ENCODE results near the gene PDE4A. TPM values are rescaled to one million over a fixed set of nuclear protein-coding genes. Genes with fewer than 3 reads are reported as not detected.

PDE4A gene
- polyA plus RNA-seq, 2 of the 4 experiments (the other 2 are of a cell fraction): 1.2 to 3.7 TPM

DNA sequence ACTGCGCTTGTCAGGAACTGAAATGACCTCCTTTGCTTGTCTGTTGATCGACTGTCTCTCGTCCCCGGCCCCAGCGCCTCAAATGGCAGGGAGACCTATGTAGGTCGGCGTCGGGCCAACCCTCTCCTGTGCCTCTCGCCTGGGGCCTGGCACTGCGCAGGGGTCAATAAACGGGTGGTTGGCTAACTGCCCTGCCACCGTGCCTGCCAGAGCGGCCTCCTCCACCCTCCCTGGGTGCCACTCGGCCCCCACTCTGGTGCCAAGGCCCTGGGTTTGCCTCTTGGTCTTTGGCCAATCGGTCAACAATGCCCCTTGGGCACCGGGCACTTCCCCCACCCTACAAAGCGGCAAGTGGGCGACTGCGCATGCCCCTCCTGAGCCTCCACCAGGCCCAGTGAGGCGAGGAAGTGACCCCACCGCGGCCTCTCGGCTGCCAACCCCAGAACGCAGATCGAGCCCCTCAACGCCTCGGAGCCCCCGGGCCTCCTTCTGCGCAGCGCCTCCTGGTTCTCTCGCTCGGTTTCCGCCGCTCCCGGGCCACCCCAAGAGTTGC is 81.7 kb downstream of the PDE4A start:
- POLR2A ChIA-PET: no interaction called here
- CTCF ChIA-PET: interaction anchor here (1.1 to 2.2 kb wide), 2 partner anchors 7 to 10 kb away, joined by 3 to 8 read pairs; no protein-coding TSS in a partner anchor
- FAIRE-seq (no peak), DNase-seq (ENCODE audit: low read depth in 1 of 2, low spot score in 1 of 2) (peak; percentile 65 to 80), ATAC-seq (peak; percentile 74 to 79)
- TF ChIP-seq RCOR1 (IDR thresholded peaks at IDR 0.05; ENCODE audit: low read depth, low read length) (no peak), EP300 (IDR thresholded peaks at IDR 0.05) (no peak), NPAS2 (CRISPR knock-in tag; IDR thresholded peaks at IDR 0.05; ENCODE audit: borderline replicate concordance) (no peak), EHF (CRISPR knock-in tag; IDR thresholded peaks at IDR 0.05) (no peak)
- TF ChIP-seq, protein P1, sequence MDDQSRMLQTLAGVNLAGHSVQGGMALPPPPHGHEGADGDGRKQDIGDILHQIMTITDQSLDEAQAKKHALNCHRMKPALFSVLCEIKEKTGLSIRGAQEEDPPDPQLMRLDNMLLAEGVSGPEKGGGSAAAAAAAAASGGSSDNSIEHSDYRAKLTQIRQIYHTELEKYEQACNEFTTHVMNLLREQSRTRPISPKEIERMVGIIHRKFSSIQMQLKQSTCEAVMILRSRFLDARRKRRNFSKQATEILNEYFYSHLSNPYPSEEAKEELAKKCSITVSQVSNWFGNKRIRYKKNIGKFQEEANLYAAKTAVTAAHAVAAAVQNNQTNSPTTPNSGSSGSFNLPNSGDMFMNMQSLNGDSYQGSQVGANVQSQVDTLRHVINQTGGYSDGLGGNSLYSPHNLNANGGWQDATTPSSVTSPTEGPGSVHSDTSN (IDR thresholded peaks at IDR 0.05): no peak
- TF ChIP-seq, protein P2, sequence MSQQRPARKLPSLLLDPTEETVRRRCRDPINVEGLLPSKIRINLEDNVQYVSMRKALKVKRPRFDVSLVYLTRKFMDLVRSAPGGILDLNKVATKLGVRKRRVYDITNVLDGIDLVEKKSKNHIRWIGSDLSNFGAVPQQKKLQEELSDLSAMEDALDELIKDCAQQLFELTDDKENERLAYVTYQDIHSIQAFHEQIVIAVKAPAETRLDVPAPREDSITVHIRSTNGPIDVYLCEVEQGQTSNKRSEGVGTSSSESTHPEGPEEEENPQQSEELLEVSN (IDR thresholded peaks at IDR 0.05; ENCODE audit: borderline replicate concordance, low read depth): peak; percentile 12; the same call in 1 of the 2 replicates
- Histone ChIP-seq H3K4me3 (peak overlapping the region; percentile 84), H3K4me1 (peaks cover 21% of the 10 kb centered on the region), H3K27ac (peak overlapping the region; percentile 100), H3K9me3 (no peaks in the 10 kb centered on the region), H3K4me2 (peak overlapping the region; percentile 98)
- under 1% methylated on average over 10 of the region's 35 CpGs for WGBS (ENCODE audit: missing lambda C conversion rate)

DNA sequence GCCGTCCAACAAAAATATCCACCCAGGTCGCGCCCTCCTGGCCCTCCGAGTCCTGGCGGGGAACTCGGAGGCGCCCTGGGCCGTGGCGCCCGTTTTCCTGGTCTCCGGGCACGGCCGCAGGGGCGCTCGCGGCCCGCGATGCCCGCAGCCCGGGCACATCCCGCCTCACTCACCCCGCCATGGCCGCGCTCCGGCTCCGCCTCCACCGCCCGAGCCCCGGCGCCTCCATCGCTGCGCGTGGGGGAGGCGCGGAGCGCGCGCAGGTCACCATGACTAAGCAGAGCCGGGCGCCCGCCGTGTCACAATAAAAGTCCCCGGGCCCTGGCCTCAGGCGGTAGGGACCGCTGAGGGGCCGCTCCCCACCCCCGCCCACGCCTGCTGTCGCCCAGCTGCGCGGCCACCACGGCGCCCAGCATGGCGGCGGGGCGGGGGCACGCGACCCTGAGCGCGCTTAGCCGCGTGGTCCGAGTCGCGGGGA is 82.2 kb downstream of the PDE4A start:
- Histone ChIP-seq H3K9me3 (no peaks in the 10 kb centered on the region), H3K4me3 (peak overlapping the region; percentile 84), H3K4me2 (peak overlapping the region; percentile 98), H3K27ac (peak overlapping the region; percentile 100), H3K4me1 (peaks cover 21% of the 10 kb centered on the region)
- FAIRE-seq: no peak
- CTCF ChIA-PET: no interaction called here
- peak; percentile 92 for ATAC-seq
- peak; percentile 71 to 87 for DNase-seq (ENCODE audit: low read depth in 1 of 2, low spot score in 1 of 2)
- no CpG with 5 or more reads among the region's 65 CpGs for WGBS (ENCODE audit: missing lambda C conversion rate)
- POLR2A ChIA-PET: interaction anchor here (0.6 kb wide), 1 partner anchor 36 kb away, joined by 3 read pairs; no protein-coding TSS in a partner anchor
- no peak for TF ChIP-seq EHF (CRISPR knock-in tag; IDR thresholded peaks at IDR 0.05)
- no peak for TF ChIP-seq MYC (IDR thresholded peaks at IDR 0.05; ENCODE audit: borderline replicate concordance, low read length)
- TF ChIP-seq, protein P3, sequence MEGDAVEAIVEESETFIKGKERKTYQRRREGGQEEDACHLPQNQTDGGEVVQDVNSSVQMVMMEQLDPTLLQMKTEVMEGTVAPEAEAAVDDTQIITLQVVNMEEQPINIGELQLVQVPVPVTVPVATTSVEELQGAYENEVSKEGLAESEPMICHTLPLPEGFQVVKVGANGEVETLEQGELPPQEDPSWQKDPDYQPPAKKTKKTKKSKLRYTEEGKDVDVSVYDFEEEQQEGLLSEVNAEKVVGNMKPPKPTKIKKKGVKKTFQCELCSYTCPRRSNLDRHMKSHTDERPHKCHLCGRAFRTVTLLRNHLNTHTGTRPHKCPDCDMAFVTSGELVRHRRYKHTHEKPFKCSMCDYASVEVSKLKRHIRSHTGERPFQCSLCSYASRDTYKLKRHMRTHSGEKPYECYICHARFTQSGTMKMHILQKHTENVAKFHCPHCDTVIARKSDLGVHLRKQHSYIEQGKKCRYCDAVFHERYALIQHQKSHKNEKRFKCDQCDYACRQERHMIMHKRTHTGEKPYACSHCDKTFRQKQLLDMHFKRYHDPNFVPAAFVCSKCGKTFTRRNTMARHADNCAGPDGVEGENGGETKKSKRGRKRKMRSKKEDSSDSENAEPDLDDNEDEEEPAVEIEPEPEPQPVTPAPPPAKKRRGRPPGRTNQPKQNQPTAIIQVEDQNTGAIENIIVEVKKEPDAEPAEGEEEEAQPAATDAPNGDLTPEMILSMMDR (IDR thresholded peaks at IDR 0.05): no peak
- no peak for TF ChIP-seq RNF2 (IDR thresholded peaks at IDR 0.05; ENCODE audit: borderline replicate concordance, low read depth)
- no peak for TF ChIP-seq HEYL (CRISPR knock-in tag; IDR thresholded peaks at IDR 0.05)
- TF ChIP-seq, protein P4, sequence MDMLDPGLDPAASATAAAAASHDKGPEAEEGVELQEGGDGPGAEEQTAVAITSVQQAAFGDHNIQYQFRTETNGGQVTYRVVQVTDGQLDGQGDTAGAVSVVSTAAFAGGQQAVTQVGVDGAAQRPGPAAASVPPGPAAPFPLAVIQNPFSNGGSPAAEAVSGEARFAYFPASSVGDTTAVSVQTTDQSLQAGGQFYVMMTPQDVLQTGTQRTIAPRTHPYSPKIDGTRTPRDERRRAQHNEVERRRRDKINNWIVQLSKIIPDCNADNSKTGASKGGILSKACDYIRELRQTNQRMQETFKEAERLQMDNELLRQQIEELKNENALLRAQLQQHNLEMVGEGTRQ (IDR thresholded peaks at IDR 0.05): no peak
- TF ChIP-seq JUNB (IDR thresholded peaks at IDR 0.05): no peak
- TF ChIP-seq HDAC2 (IDR thresholded peaks at IDR 0.05): no peak
- TF ChIP-seq SREBF2 (IDR thresholded peaks at IDR 0.05): no peak
- TF ChIP-seq HOXA7 (CRISPR knock-in tag; IDR thresholded peaks at IDR 0.05): no peak
- TF ChIP-seq, protein P5, sequence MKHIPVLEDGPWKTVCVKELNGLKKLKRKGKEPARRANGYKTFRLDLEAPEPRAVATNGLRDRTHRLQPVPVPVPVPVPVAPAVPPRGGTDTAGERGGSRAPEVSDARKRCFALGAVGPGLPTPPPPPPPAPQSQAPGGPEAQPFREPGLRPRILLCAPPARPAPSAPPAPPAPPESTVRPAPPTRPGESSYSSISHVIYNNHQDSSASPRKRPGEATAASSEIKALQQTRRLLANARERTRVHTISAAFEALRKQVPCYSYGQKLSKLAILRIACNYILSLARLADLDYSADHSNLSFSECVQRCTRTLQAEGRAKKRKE (CRISPR knock-in tag; IDR thresholded peaks at IDR 0.05; ENCODE audit: low read depth): peak; percentile 76
- peak in 1 of 2 experiments; percentile 61; a peak in 1 of 5 replicates for TF ChIP-seq EP300 (IDR thresholded peaks at IDR 0.05)
- TF ChIP-seq CBX2 (IDR thresholded peaks at IDR 0.05; ENCODE audit: borderline replicate concordance, low read depth): no peak
- no peak for TF ChIP-seq RCOR1 (IDR thresholded peaks at IDR 0.05; ENCODE audit: low read depth, low read length)
- no peak for TF ChIP-seq POLR2AphosphoS2 (conservative IDR thresholded peaks at IDR 0.05; ENCODE audit: low read length)
- no peak for TF ChIP-seq EHMT2 (IDR thresholded peaks at IDR 0.05; ENCODE audit: low read depth)
- TF ChIP-seq, protein P6, sequence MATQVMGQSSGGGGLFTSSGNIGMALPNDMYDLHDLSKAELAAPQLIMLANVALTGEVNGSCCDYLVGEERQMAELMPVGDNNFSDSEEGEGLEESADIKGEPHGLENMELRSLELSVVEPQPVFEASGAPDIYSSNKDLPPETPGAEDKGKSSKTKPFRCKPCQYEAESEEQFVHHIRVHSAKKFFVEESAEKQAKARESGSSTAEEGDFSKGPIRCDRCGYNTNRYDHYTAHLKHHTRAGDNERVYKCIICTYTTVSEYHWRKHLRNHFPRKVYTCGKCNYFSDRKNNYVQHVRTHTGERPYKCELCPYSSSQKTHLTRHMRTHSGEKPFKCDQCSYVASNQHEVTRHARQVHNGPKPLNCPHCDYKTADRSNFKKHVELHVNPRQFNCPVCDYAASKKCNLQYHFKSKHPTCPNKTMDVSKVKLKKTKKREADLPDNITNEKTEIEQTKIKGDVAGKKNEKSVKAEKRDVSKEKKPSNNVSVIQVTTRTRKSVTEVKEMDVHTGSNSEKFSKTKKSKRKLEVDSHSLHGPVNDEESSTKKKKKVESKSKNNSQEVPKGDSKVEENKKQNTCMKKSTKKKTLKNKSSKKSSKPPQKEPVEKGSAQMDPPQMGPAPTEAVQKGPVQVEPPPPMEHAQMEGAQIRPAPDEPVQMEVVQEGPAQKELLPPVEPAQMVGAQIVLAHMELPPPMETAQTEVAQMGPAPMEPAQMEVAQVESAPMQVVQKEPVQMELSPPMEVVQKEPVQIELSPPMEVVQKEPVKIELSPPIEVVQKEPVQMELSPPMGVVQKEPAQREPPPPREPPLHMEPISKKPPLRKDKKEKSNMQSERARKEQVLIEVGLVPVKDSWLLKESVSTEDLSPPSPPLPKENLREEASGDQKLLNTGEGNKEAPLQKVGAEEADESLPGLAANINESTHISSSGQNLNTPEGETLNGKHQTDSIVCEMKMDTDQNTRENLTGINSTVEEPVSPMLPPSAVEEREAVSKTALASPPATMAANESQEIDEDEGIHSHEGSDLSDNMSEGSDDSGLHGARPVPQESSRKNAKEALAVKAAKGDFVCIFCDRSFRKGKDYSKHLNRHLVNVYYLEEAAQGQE (IDR thresholded peaks at IDR 0.05): no peak
- TF ChIP-seq HOXB13 (CRISPR knock-in tag; IDR thresholded peaks at IDR 0.05; ENCODE audit: low read depth): no peak
- no peak for TF ChIP-seq CHD2 (IDR thresholded peaks at IDR 0.05; ENCODE audit: low read length, partially characterized antibody)
- TF ChIP-seq ZC3H11A (IDR thresholded peaks at IDR 0.05): no peak
- TF ChIP-seq, protein P7, sequence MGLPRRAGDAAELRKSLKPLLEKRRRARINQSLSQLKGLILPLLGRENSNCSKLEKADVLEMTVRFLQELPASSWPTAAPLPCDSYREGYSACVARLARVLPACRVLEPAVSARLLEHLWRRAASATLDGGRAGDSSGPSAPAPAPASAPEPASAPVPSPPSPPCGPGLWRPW (IDR thresholded peaks at IDR 0.05): no peak
- TF ChIP-seq, protein P8, sequence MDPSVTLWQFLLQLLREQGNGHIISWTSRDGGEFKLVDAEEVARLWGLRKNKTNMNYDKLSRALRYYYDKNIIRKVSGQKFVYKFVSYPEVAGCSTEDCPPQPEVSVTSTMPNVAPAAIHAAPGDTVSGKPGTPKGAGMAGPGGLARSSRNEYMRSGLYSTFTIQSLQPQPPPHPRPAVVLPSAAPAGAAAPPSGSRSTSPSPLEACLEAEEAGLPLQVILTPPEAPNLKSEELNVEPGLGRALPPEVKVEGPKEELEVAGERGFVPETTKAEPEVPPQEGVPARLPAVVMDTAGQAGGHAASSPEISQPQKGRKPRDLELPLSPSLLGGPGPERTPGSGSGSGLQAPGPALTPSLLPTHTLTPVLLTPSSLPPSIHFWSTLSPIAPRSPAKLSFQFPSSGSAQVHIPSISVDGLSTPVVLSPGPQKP (IDR thresholded peaks at IDR 0.05; ENCODE audit: low read depth, low read length): no peak

Data from A549 (cell line).